ENCODE measurements around the gene ARHGEF7. TPM values are rescaled to one million over a fixed set of nuclear protein-coding genes. Genes with fewer than 3 reads are reported as not detected.
"Not testable (repeated sequence)": the region's sequence is repeated elsewhere in the genome, so short reads cannot be mapped to it uniquely, and the experiment has no call there.

Gene ARHGEF7
- total RNA-seq, 1 donor from 2014 or later: 95.7 TPM

GRCh38 chr13:111252446-111253364 lies 137.6 kb downstream of the ARHGEF7 start:
- Mint-ChIP-seq H3K4me1 (peaks cover 16% of the 10 kb centered on the region), H3K27ac (no peak overlapping the region), H3K27me3 (no peaks in the 10 kb centered on the region), H3K9me3 (no peaks in the 10 kb centered on the region), H3K36me3 (ENCODE audit: low read depth) (peaks cover 83% of the 10 kb centered on the region), H3K4me3 (no peak overlapping the region)
- CTCF ChIA-PET: no interaction called here
- DNase-seq (no peak), ATAC-seq (ENCODE audit: low read depth) (no peak)
- intact Hi-C loops (cut with micrococcal nuclease): no loop called here
- POLR2A ChIA-PET: no interaction called here
- no peak for TF ChIP-seq CTCF (IDR thresholded peaks at IDR 0.05)

GRCh38 chr13:111253365-111253872 lies 138.3 kb downstream of the ARHGEF7 start:
- intact Hi-C loops (cut with micrococcal nuclease): no loop called here
- DNase-seq (no peak), ATAC-seq (ENCODE audit: low read depth) (no peak)
- H3K9me3 Mint-ChIP-seq: no peaks in the 10 kb centered on the region
- no peak overlapping the region for H3K4me3 Mint-ChIP-seq
- TF ChIP-seq CTCF (IDR thresholded peaks at IDR 0.05): no peak
- no peaks in the 10 kb centered on the region for H3K27me3 Mint-ChIP-seq
- POLR2A ChIA-PET: no interaction called here
- H3K4me1 Mint-ChIP-seq: peaks cover 16% of the 10 kb centered on the region
- peaks cover 83% of the 10 kb centered on the region for H3K36me3 Mint-ChIP-seq (ENCODE audit: low read depth)
- H3K27ac Mint-ChIP-seq: no peak overlapping the region
- CTCF ChIA-PET: no interaction called here

- POLR2A ChIA-PET: no interaction called here
- H3K27me3 Mint-ChIP-seq: no peaks in the 10 kb centered on the region
- DNase-seq (no peak), ATAC-seq (ENCODE audit: low read depth) (no peak)
- peaks cover 4% of the 10 kb centered on the region for H3K9me3 Mint-ChIP-seq
- CTCF ChIA-PET: no interaction called here
- H3K27ac Mint-ChIP-seq: no peak overlapping the region
- intact Hi-C loops (cut with micrococcal nuclease): no loop called here
- no peak overlapping the region for H3K4me3 Mint-ChIP-seq
- H3K36me3 Mint-ChIP-seq (ENCODE audit: low read depth): peaks cover 83% of the 10 kb centered on the region
- peaks cover 14% of the 10 kb centered on the region for H3K4me1 Mint-ChIP-seq
- TF ChIP-seq CTCF (IDR thresholded peaks at IDR 0.05): no peak
These were observed 140.2 kb downstream of the ARHGEF7 start for GRCh38 chr13:111255228-111255790.

GRCh38 chr13:111256458-111256857 lies 141.3 kb downstream of the ARHGEF7 start:
- Mint-ChIP-seq H3K9me3 (peaks cover 4% of the 10 kb centered on the region), H3K27me3 (no peaks in the 10 kb centered on the region), H3K27ac (no peak overlapping the region), H3K36me3 (ENCODE audit: low read depth) (peaks cover 80% of the 10 kb centered on the region), H3K4me1 (peaks cover 9% of the 10 kb centered on the region), H3K4me3 (no peak overlapping the region)
- ATAC-seq (ENCODE audit: low read depth) (no peak), DNase-seq (no peak)
- CTCF ChIA-PET: interaction anchor here (0.9 kb wide), 1 partner anchor 189 kb away, joined by 5 read pairs; no protein-coding TSS in a partner anchor
- POLR2A ChIA-PET: no interaction called here
- intact Hi-C loops (cut with micrococcal nuclease): no loop called here
- TF ChIP-seq CTCF (IDR thresholded peaks at IDR 0.05): no peak

- Mint-ChIP-seq H3K9me3 (peaks cover 4% of the 10 kb centered on the region), H3K27me3 (no peaks in the 10 kb centered on the region), H3K4me3 (no peak overlapping the region), H3K36me3 (ENCODE audit: low read depth) (peaks cover 77% of the 10 kb centered on the region), H3K4me1 (peaks cover 4% of the 10 kb centered on the region), H3K27ac (no peak overlapping the region)
- no peak for TF ChIP-seq CTCF (IDR thresholded peaks at IDR 0.05)
- CTCF ChIA-PET: interaction anchor here (0.9 kb wide), 1 partner anchor 189 kb away, joined by 5 read pairs; no protein-coding TSS in a partner anchor
- DNase-seq (no peak), ATAC-seq (ENCODE audit: low read depth) (no peak)
- intact Hi-C loops (cut with micrococcal nuclease): no loop called here
- POLR2A ChIA-PET: interaction anchor here (0.6 kb wide), 1 partner anchor 202 kb away, joined by 3 read pairs; no protein-coding TSS in a partner anchor
These were observed 141.8 kb downstream of the ARHGEF7 start for GRCh38 chr13:111256946-111257345.

GRCh38 chr13:111257899-111258298 lies 142.8 kb downstream of the ARHGEF7 start:
- H3K4me1 Mint-ChIP-seq; H3K9me3 Mint-ChIP-seq; POLR2A ChIA-PET; intact Hi-C loops (cut with micrococcal nuclease); CTCF ChIA-PET; H3K4me3 Mint-ChIP-seq; DNase-seq; H3K27me3 Mint-ChIP-seq; H3K27ac Mint-ChIP-seq; ATAC-seq (ENCODE audit: low read depth): not testable (repeated sequence)
- H3K36me3 Mint-ChIP-seq (ENCODE audit: low read depth): peaks cover 76% of the 10 kb centered on the region

All from activated B cell treated with CpG ODN at 0.5 μM for 24 hours (primary cell).